Measurements from ENCODE around the gene CERS1.
"Not testable (repeated sequence)": the region's sequence is repeated elsewhere in the genome, so short reads cannot be mapped to it uniquely, and the experiment has no call there.

Gene CERS1

DNA sequence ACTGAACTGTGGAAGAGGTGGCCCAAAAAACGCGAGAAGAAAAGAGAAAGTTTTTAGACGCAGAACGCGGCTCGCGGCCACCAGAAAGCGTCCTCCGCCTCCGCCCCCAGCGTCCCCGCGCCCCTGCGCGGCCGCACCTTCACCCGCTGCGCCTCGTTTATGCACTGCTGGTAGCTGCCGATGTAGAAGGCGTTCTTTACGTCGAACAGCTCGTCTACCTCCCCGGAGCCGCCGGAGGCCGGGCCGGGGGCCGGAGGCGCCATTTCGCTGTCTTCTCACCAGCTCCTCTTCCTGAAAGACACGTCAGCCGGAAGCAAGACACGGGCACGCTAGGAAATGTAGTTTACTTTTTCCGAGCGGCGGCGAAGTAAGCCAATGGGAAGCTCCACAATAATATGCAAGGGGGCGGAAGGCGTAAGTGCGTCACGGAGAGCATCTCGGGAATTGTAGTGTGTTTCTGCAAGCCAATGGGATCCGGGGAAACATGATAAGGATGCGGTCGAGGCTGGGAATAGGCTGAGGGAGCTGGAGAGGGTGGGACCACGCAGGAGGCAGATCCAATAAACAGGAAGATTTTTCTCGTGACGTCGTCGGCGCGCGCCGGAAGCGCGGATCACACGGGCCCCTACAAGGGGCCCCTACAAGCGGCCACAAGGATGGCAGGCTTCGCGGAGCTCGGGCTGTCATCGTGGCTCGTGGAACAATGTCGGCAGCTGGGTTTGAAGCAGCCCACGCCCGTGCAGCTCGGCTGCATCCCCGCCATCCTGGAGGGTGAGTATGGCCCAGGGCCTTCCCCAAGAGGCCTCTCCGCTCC is 23.3 kb upstream of the CERS1 start, which contains the start of the genes COPE and DDX49:
COPE (minus strand) TSS at position 302 of the 814 bp plus-strand sequence; CDS start at position 263, 39 bp downstream.
DDX49 (plus strand) TSS at position 630 of the 814 bp plus-strand sequence; CDS start at position 657, 27 bp downstream.
- DNase-seq (ENCODE audit: low read depth): peak; percentile 99

DNA sequence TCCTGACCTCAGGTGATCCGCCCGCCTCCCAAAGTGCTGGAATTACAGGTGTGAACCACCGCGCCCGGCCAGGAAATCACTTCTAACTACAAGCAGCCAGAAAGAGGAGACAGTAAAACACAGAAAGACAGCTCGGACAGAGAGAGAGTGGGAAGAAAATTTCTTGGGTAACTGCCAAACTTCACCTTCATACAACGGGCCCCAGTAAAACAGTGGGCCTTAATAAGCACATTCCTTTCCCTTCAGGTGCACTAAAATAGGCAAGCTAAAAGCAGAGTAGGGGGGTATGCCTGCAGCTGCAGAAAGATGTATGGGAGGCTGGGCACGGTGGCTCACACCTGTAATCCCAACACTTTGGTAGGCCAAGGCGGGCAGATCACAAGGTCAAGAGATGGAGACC is 21.6 kb upstream of the CERS1 start:
- not testable (repeated sequence) for DNase-seq (ENCODE audit: low read depth)

DNA sequence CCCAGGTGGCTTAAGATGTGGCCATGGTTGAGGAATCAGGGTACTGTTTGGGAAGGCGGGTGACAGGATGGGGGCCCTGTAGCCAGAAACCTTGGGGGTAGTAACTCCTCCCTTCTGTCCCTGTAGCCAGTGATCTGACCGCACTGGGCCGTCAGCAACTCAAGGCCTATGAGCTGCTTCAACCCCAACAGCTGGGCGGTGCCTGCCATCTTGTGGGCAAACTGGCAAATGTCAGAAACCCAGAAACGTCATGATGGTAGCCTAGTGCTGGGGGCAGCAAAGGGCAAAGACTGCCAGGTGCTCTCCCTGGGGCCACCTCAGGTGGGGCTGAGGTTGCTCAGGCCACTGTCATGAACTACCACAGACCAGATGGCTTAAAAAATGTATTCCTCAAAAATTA is 19.7 kb upstream of the CERS1 start:
- DNase-seq (ENCODE audit: low read depth): peak; percentile 51

DNA sequence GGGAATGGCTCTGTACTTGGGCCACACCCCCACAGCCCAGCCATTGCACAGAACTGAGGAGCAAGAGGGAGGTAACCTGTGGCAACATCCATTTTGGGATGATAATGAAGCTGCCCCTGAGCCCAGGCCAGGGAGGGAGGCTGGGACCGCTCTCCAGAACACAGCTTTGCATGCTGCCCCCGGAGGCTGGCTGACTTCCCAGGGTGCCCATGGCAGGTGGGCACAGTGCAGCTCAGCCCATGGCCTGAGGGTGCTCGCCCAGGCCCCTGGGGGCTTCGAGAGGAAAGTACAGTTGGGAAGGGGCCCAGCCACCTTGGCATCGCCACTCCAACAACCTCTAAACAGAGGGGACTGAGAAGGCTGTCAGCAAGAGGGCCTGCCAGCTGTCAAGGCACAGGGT is 17.5 kb upstream of the CERS1 start:
- no peak for DNase-seq (ENCODE audit: low read depth)

DNA sequence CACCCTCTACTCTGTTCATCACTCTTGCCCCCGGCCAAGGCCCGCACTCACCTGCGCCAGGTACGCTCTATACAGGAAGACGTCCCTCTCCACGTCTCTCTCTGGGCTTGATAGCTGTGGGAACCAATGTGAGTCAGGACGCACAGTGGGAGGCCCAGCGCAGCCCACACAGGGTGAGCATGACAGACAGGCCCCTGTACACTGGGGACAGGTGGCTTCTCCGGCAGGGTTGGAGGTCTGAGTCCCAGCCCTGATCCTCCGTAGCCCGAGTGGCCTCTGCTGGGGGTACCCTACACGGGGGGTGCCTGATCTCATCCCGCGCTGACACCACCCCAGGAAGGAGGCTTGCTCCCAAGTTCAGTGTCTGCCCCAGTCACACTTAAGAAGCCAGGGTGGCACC is 17.0 kb upstream of the CERS1 start:
- DNase-seq (ENCODE audit: low read depth): no peak

DNA sequence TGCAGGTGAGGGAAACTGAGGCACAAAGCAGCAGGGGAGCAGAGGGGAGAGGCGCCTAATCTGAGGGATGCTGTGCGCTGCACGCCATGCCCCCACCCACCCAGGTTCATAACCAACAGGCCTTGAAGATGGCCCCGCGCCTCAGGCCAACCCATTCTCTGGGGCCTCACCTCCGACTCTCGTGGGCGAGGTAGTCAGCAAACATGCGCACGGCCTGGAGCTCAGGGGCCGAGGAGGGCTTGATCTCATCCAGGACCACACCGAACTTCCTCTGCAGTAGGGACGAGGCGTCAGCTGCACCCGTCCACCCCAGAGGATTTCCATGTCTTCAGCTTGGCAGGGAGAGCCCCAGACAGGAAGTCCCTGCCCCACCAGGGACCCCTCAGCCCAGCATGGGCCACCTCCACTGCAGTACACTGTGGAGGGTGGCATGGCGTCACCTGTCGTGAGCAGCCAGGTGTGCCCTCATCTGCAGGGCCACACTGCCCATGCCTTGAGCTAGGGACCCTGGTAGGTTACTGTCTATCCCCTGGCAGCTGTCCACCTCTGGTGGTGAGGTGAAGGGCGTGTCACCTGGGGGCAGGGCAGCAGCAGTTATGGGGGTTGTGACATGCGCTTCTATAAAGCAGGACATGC is 15.0 kb upstream of the CERS1 start:
- DNase-seq (ENCODE audit: low read depth): no peak

DNA sequence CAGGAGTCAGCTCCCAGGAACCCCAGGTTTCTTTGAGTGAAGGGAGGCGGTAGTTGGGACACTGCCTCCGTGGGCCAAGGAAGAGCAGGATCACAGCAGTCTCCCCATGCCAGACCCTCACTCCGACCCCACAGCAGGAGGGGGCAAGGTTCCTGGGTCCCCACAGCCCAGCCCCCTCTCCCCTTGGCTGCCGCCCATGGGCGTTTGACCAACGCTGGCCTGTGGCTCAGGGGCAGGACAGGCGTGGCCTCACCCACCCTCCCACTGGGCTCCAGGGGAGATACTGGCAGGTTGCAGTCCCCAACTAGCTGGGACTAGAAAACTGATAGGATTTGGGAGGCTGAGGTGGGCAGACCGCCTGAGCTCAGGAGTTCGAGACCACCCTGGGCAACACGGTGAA is 14.1 kb upstream of the CERS1 start:
- DNase-seq (ENCODE audit: low read depth): no peak

DNA sequence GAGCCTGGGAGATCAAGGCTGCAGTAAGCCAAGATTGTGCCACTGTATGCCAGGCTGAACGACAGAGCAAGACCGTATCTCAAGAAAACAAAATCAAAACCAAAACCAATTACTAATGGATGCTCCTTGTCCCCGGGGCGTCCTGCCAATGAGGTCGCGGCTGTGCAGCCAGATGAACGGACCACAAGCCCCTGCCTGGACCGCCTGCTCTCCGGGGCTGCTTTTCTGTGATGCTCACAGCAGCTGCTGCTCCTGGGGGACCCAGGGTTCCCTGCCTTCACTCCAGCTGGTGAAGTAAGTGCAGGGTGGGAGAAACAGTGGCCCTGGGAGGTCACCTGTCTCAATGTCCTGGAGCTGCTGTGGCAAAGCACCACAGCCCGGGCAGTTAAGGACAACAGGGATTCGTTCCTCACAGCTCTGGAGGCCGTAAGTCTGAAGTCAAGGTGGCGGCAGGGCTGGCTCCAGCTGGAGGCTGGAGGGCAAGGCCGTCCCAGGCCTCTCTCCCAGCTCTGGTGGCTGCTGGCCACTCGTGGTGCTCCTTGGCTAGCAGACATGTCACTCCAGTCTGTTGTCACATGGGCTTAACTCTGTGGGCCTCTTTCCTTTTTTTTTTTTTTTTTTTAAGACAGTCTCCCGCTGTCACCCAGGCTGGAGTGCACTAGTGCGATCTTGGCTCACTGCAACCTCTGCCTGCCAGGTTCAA is 13.1 kb upstream of the CERS1 start:
- DNase-seq (ENCODE audit: low read depth): no peak

DNA sequence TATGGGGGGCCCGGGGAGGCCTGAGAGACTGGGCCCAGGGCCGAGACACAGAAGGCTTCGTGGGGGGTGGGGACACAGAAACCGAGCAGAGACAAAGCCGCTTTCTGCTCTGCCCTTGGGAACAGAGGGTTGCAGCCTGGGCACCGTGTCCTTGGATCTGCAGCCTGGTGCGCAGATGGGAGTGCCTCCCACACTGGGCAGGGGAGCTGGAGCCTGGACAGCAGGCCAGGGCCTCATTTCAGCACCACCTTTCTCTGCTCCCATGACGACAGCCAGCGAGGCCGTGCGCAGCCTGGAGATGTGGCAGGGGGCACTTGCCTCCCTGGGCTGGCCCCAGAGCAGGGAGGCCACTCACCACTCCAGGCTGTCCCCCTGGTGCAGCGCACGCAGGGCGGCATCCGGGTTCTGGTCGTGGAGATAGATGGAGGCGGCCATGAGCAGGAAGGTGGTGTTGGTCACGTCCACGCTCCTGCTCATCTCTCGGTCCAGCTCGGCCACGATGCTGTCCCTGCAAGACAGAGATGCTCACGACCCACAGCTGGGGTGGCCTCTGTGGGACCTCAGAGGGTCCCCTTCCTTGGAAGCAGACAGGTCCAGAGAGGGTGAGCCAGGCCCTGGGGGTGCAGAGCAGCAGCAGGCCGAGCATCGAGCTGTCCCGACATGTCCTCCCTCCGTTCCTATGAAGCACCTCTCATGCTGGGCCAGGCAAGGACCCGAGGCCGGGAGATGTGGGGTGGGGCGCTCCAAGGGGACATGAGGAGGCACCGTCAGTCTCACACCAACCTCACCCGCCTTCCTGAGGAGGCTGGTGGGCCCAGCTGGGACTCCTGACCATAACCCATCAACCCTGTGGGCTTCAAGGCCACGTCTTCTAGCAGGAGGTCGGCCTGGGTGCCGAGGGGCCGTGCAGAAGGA is 10.9 kb upstream of the CERS1 start:
- DNase-seq (ENCODE audit: low read depth): no peak

DNA sequence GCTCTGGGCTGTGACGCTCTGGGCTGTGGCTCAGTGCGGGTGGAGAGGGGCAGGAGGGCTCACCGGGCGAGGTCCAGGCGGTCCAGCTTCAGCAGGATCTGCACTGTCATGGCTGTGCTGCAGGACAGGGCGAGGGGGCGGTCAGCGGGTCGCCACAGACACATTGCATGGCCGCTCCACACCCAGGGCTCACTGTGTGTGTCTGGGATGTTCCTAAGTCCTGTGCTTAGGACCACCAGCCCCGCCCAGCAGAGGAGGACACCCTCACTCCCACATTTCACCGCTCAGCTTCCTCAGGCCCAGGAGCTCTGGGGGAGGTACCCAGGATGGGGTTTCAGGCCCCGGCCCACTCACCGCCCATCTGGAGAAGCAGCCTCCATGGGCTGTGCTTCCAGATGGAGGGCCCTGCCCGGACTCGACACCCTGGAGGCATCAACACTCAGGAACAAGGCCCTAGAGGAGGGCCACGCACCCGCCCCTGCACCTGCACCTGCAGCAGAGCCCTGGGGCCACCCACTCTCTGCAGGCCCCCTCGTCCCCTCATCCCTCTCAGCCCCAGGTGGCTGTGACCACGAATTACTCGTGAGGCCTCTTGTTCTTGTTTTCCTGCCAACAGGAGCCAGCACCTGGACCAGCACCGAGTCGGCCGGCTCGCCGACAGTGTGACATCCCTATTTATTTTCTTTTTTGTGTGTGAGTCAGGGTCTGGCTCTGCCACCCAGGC is 9.7 kb upstream of the CERS1 start:
- no peak for DNase-seq (ENCODE audit: low read depth)

DNA sequence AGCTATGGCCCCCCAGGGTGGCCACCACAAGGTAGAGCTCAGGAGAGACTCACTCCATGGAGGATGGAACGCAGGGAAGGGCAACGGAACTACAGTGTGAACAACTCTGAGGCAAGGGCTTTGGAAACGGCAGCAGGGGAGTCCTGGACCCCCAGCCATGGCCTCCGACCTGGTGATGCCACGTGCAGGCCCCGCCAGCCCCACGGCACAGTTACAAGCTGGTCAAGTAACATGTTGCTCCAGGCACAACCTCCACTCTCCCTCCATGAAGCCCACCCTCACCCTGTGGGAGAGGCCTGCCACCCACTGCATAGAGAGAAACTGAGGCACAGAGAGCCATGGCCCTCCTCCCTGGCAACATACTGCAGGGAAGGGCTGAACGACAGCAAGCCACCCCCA is 9.1 kb upstream of the CERS1 start:
- no peak for DNase-seq (ENCODE audit: low read depth)

DNA sequence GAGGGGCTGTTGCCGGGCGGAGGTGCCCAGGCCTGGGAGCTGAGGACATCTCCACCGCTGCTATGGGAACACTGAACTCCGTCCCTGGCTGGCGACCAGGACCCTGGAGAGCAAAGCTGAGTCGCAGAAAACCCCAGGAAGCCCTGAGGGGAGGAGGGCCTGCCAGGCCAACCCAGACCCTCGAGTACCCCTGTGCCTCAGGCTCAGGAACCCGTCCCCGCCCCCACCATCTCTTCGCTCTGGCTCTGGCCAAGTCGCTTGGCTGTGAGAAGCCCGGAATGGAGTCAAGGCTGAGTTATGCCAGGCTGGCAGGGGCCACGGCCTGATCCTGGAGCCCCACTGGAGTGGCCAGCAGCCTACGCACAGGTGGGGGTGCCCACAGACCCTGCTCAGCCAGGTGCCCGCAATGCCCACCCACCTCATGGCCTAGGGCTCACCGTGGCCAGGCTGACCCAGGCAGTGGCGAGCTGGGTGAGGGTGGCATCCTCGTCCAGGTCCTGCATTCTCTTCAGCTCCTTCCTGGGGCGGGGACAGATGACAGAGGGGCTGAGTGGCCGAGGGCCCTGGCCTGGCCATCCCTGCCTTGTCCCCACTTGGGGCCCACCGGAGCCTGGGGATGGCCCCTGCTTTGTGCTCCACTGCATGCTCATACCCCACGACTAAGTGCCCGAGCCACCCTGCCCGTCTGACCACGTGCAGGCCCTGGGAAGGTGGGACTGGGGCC is 8.5 kb upstream of the CERS1 start:
- no peak for DNase-seq (ENCODE audit: low read depth)

DNA sequence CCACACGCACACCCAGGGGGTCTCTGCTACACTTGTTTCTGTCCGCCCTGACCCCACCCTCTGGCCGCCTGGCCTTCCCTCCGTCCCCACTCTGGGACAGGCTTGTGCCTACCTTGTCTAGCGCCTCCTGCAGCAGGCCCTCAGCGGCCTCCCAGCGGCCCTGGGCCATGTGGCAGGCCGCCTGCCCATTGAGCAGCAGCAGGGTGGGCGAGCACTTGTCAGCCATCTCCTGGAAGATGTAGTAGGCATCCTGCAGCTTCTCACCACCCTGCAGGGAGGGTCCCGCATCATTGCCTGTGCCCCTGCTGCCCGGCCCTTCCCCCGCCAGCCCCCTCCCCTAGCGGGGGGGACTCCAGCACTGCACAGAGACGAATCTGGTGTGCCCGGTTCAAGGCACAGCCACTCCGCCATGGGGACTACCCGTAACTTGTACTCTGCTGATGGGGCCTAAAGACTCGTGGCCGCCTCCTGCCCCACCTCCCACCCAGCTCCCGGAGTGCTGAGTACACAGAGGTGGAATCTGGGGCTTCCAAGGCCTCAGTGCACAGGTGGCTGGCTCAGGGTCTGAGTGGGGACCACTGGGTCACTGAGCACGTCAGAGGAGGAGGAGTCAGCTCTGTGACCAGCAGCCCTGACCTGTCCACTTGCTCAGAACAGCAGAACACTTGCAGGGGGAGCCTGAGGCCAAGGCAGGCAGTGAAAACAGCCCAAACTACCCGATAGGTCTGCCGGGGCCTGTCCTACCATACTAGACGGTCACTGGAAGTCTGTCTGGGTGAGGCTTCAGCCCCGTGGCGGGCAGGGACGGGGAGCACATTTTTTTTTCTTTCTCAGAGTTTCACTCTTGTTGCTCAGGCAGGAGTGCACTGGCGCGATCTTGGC is 7.4 kb upstream of the CERS1 start:
- DNase-seq (ENCODE audit: low read depth): no peak

DNA sequence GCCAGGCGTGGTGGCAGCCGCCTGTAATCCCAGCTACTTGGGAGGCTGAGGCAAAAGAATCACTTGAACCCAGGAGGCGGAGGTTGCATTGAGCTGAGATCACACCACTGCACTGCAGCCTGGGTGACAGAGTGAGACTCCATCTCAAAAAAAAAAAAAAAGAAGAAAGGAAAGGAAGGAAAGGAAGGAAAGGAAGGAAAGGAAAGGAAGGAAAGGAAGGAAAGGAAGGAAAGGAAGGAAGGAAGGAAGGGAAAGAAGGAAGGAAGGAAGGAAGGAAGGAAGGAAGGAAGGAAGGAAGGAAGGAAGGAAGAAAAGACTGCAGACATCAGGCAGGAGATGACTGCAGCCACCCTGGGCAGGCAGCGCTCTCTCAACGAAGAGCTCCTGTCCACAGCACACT is 6.6 kb upstream of the CERS1 start:
- DNase-seq (ENCODE audit: low read depth): not testable (repeated sequence)

DNA sequence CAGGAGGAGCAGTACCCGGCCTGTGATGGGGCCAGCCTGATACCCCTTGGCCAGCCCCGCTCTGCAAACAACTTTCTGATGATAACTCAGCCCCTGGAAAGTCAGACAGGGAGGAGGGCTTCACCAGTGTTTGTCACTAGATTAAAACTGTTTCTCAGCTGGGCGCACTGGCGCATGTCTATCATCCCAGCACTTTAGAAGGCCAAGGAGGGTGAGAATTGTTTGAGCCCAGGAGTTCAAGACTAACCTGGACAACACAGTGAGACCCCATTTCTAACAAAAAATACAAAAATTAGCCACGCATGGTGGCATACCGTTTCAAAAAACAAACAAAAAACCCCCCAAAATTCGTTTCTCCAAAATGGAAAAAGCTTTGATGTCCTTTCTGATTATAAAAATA is 5.5 kb upstream of the CERS1 start:
- DNase-seq (ENCODE audit: low read depth): no peak

DNA sequence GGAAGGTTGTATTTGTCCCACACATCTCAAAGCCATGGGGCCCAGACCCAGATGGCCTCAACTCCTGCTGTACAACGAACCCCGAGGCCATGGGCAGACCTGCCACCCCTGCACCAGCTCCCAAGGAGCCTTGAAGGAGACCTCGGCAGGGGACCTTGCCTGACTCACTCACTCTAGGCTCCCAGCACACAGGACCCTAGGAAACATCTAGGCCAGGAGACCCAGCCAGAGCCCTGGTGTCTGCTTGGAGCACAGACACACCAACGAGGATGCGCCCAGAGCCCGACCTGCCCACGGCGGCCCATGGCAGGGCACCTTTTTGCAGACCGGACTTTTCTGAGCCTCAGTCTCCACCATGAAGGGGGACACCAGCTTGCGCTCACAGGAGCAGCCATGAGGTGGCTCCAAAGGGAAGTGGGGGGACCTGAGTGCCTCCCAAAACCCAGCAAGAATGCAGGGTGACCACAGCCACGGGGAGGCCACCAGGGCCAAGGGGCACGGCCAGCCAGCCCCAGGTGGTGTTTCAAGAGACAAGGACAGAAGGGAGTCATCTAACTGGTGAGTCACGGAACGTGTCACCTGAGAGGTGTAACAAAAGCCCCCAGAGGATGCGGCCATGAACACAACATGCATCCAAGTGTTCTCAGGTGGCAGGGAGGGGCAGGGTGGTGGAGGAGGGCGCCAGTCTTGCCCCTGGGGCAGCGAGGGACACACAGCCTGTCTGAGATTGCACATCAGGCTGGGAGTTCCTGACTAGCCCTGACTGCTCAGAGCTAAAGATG is 4.9 kb upstream of the CERS1 start:
- no peak for DNase-seq (ENCODE audit: low read depth)

DNA sequence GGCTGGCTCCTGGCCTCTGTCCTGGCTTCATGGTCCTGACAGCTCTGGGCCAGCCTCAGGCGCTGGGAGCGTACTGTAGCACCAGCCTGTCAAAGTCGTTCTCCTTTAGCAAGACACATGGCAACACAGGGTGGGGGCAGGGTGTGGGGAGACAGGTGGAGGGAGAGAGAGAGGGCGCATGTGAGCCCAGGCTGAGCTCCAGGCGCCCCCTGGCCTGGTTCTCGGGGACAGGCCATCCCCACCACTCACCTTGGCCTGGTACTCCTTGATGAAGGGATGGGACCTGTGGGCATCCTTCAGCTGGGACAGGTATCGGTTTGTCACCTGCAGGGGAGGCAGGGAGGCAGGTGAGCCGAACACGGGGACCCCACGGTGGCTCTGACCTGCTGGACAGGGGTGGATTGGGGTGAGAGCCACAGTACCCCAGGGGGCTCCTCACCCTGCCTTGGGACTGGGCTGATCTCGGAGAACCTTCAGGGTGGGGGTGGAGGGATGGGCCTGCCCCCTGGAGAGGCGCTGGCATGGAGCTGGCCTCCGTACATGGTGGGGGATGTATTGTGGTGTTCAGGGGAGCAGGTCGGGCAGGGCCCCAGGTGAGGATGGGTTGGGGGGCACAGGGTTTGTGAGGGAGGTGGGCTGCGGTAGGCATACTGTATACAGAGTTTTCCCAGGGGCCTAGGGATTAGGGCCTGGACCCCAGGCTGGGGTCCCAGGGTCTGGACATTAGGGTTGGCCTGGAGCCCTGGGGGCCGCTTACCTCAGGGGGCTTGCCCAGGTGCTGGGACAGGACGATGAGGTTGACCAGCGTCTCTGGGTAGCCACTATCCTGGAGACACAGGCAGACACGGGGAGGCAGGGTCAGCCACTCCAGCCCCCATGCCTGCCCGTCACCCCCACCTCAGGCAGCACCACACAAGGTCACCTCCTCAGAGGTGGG is 3.9 kb upstream of the CERS1 start:
- DNase-seq (ENCODE audit: low read depth): no peak

Measured in fibroblast of gingiva (primary cell).